Measurements from ENCODE around the gene NFATC3.

The NFATC3 gene

DNA sequence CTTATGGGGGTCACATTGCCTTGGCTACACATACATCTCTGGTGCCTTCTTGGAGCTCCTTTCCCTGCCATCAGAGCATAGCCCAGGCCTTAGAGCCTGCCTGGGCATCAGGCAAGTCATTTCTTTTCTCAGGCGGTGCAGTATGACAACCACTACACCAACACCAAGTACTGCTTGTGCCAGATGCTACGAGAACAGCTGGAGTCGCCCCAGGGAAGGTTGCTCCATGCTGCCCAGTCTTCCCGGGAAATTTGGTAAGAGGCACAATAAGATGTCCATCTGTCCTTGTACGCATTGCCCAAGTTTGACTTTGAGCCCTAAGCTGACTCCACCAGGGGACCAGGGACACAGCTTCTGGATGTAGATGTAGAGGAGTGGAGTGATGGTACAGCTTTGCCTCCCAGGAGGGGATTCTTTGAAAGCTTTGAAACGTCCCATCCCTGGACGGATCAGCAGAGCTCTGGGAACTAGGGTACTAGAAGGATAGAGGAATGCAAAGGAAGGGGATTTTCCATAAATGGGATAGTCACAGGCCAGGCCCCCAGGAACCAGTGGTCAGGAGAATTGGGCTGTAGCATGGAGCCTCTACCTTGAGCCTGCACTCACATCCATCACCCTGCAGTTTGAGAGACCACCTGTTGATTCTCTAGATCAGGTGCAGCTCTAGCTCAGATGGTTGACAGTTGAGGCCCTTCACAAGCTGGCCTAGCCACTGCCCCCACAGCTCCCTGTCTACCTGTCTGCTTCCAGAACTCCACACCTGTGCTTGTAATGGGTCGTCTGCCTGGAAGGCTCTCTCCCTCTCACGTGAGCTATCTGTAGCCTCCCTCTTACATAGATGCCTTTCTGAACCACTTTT, 11.0 kb upstream of the NFATC3 start:
- H3K27ac ChIP-seq, result no peak overlapping the region
- peaks cover 29% of the 10 kb centered on the region for H3K4me1 ChIP-seq (ENCODE audit: low read depth, poor library complexity, severe bottlenecking)
- H3K27me3 ChIP-seq (ENCODE audit: insufficient read depth, low read depth), result no peaks in the 10 kb centered on the region
- H3K4me3 ChIP-seq (IDR thresholded peaks at IDR 0.05; ENCODE audit: insufficient read depth, low read depth, low read length), result no peak overlapping the region
- H4K20me1 ChIP-seq (ENCODE audit: insufficient read depth), result no peaks in the 10 kb centered on the region
- H3K9ac ChIP-seq, result no peak overlapping the region
- H3K36me3 ChIP-seq (ENCODE audit: insufficient read depth), result no peaks in the 10 kb centered on the region
- no peak overlapping the region for H2AFZ ChIP-seq (ENCODE audit: low read depth)
- peak overlapping the region; percentile 10; the same call in 1 of the 2 replicates for H3K4me2 ChIP-seq
- TF ChIP-seq, protein P1, sequence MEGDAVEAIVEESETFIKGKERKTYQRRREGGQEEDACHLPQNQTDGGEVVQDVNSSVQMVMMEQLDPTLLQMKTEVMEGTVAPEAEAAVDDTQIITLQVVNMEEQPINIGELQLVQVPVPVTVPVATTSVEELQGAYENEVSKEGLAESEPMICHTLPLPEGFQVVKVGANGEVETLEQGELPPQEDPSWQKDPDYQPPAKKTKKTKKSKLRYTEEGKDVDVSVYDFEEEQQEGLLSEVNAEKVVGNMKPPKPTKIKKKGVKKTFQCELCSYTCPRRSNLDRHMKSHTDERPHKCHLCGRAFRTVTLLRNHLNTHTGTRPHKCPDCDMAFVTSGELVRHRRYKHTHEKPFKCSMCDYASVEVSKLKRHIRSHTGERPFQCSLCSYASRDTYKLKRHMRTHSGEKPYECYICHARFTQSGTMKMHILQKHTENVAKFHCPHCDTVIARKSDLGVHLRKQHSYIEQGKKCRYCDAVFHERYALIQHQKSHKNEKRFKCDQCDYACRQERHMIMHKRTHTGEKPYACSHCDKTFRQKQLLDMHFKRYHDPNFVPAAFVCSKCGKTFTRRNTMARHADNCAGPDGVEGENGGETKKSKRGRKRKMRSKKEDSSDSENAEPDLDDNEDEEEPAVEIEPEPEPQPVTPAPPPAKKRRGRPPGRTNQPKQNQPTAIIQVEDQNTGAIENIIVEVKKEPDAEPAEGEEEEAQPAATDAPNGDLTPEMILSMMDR (conservative IDR thresholded peaks at IDR 0.05; ENCODE audit: low read depth, low read length), result no peak
- no peaks in the 10 kb centered on the region for H3K79me2 ChIP-seq (ENCODE audit: insufficient read depth, low read depth)

DNA sequence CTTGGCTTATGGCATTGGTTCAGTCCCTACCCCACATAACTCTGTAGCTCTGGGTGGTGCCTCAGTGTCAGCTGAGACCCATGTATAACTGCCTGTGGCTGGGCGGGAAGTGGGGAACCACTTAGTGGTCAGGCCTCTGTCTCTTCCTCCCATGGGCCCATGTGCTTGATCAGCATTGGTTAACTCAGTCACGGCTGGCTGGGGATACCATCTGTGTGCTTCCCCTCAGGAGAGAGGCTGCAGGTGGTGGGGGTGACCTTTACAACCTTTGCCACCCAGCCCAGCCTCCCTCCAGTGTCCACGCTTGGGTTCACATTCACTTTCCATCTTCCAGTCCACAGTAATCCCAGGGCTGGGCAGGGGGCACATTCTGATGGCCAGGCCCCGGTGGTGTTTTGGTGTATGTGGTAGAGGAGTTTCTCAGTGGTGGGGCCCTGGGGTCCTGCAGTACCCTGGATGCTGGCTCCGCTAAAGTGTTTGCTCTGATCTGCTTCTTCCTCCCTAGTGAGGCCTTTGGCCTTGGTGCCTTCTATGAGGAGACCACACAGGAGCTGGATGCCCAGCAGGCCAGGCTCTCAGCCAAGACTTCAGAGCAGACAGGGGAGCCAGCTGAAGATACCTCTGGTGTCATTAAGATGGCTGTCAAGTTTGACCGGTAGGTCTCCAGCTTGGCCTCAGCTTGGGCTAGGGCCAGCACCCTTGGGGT, 10.2 kb upstream of the NFATC3 start:
- peak overlapping the region; percentile 11; the same call in 1 of the 2 replicates for H3K27ac ChIP-seq
- H3K4me1 ChIP-seq (ENCODE audit: low read depth, poor library complexity, severe bottlenecking), result peaks cover 29% of the 10 kb centered on the region
- no peak overlapping the region for H2AFZ ChIP-seq (ENCODE audit: low read depth)
- H3K4me2 ChIP-seq, result peak overlapping the region; percentile 10; the same call in 1 of the 2 replicates
- H4K20me1 ChIP-seq (ENCODE audit: insufficient read depth), result no peaks in the 10 kb centered on the region
- TF ChIP-seq, protein P1 (conservative IDR thresholded peaks at IDR 0.05; ENCODE audit: low read depth, low read length), result no peak
- no peaks in the 10 kb centered on the region for H3K79me2 ChIP-seq (ENCODE audit: insufficient read depth, low read depth)
- no peaks in the 10 kb centered on the region for H3K36me3 ChIP-seq (ENCODE audit: insufficient read depth)
- H3K27me3 ChIP-seq (ENCODE audit: insufficient read depth, low read depth), result no peaks in the 10 kb centered on the region
- no peak overlapping the region for H3K9ac ChIP-seq
- H3K4me3 ChIP-seq (IDR thresholded peaks at IDR 0.05; ENCODE audit: insufficient read depth, low read depth, low read length), result no peak overlapping the region

DNA sequence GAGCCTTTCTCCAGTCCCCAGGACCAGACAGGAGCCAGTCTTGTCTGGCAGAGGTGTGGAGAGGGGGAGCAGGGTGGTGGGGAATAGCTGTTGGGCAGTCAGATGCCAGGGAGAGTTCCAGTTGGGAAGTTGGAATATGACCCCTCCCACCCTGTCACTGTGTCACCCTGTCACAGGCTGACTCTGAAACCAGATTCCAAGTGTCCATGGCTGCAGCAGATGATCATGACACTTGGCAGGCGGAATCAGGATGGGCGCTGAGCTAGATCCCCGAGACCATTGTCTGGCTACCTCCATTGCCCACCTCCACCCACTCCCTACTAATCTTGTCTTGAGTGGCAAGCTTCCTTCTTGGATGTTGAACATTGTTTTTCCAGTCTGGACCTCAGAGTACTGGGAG, 9.2 kb upstream of the NFATC3 start:
- Histone ChIP-seq H4K20me1 (ENCODE audit: insufficient read depth) (no peaks in the 10 kb centered on the region), H3K27ac (no peak overlapping the region), H3K4me3 (IDR thresholded peaks at IDR 0.05; ENCODE audit: insufficient read depth, low read depth, low read length) (no peak overlapping the region)

DNA sequence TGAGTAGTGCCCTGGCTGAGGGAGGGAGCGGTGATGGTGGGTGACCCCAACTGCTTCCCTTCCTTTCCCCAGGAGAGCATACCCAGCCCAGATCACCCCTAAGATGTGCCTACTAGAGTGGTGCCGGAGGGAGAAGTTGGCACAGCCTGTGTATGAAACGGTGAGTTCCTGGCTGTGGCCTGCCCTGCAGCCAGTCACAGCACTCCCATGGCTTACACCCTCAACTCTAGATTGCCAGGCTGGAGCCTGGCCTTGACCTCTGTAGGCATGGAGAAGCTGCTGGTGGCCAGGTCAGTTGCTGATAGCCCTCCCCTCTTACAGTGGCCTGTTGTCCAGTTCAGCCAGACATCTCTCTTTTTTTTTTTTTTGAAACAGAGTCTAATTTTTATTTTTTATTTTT, 8.6 kb upstream of the NFATC3 start:
- H3K79me2 ChIP-seq (ENCODE audit: insufficient read depth, low read depth), result no peaks in the 10 kb centered on the region
- no peak overlapping the region for H3K27ac ChIP-seq
- no peaks in the 10 kb centered on the region for H3K36me3 ChIP-seq (ENCODE audit: insufficient read depth)
- no peak overlapping the region for H3K9ac ChIP-seq
- H3K4me3 ChIP-seq (IDR thresholded peaks at IDR 0.05; ENCODE audit: insufficient read depth, low read depth, low read length), result no peak overlapping the region
- H3K4me2 ChIP-seq, result no peak overlapping the region
- TF ChIP-seq, protein P1 (conservative IDR thresholded peaks at IDR 0.05; ENCODE audit: low read depth, low read length), result no peak
- no peaks in the 10 kb centered on the region for H4K20me1 ChIP-seq (ENCODE audit: insufficient read depth)
- H3K4me1 ChIP-seq (ENCODE audit: low read depth, poor library complexity, severe bottlenecking), result peaks cover 34% of the 10 kb centered on the region
- H2AFZ ChIP-seq (ENCODE audit: low read depth), result no peak overlapping the region
- no peaks in the 10 kb centered on the region for H3K27me3 ChIP-seq (ENCODE audit: insufficient read depth, low read depth)

More for the DNA sequence above, 9.2 kb upstream of the NFATC3 start:
- Histone ChIP-seq H3K4me2 (no peak overlapping the region), H3K4me1 (ENCODE audit: low read depth, poor library complexity, severe bottlenecking) (peaks cover 29% of the 10 kb centered on the region), H2AFZ (ENCODE audit: low read depth) (no peak overlapping the region), H3K27me3 (ENCODE audit: insufficient read depth, low read depth) (no peaks in the 10 kb centered on the region), H3K79me2 (ENCODE audit: insufficient read depth, low read depth) (no peaks in the 10 kb centered on the region), H3K36me3 (ENCODE audit: insufficient read depth) (no peaks in the 10 kb centered on the region), H3K9ac (no peak overlapping the region)
- TF ChIP-seq, protein P1 (conservative IDR thresholded peaks at IDR 0.05; ENCODE audit: low read depth, low read length), result no peak

Data from KMS-11 (cell line).